Measurements from ENCODE around the gene C14orf180.

- TF ChIP-seq CTCF (conservative IDR thresholded peaks at IDR 0.05 in 1 of 2, IDR thresholded peaks at IDR 0.05 in 1 of 2; ENCODE audit: low read depth in 1 of 2, low read length in 2 of 2) (no peak), EZH2 (IDR thresholded peaks at IDR 0.05; ENCODE audit: low read length, missing control alignments) (no peak)
Observed at GRCh38 chr14:104572024-104572626, 7.4 kb upstream of the C14orf180 start.
